Iris pigment epithelial cell (primary cell): ENCODE data around the gene DDX56.

ENCODE experiments used
- DNase-seq: peaks from one replicate; pipeline ENCODE4 v3.0.0-alpha.2; 2011; ENCODE audit warnings: low read depth

DDX56 gene

GRCh38 chr7:44595934-44596635, 22.4 kb upstream of the DDX56 start:
- peak; percentile 51 for DNase-seq

GRCh38 chr7:44590910-44591309, 17.2 kb upstream of the DDX56 start:
- no peak for DNase-seq

- DNase-seq = peak; percentile 68
Observed at GRCh38 chr7:44587843-44588711, 14.4 kb upstream of the DDX56 start.

GRCh38 chr7:44583146-44583865, 9.6 kb upstream of the DDX56 start:
- no peak for DNase-seq

- peak; percentile 97 for DNase-seq
Observed at GRCh38 chr7:44581879-44582603, 8.3 kb upstream of the DDX56 start, which contains the start of gene TMED4. Gene TMED4 (minus strand): TSS chr7:44582231. CDS start chr7:44582206, 25 bp downstream.

GRCh38 chr7:44580945-44581878, 7.5 kb upstream of the DDX56 start:
- peak; percentile 23 for DNase-seq

- no peak for DNase-seq
Observed at GRCh38 chr7:44576228-44576627, 2.5 kb upstream of the DDX56 start.

- DNase-seq = no peak
Observed at GRCh38 chr7:44575054-44575453, 1.3 kb upstream of the DDX56 start.

- peak; percentile 6 for DNase-seq
Observed at GRCh38 chr7:44574287-44574872, 672 bp upstream of the DDX56 start.

- no peak for DNase-seq
Observed at GRCh38 chr7:44572771-44573170, 937 bp downstream of the DDX56 start.

- no peak for DNase-seq
Observed at GRCh38 chr7:44569959-44570358, 3.7 kb downstream of the DDX56 start.

- no peak for DNase-seq
Observed at GRCh38 chr7:44568771-44569560, 4.7 kb downstream of the DDX56 start.

- no peak for DNase-seq
Observed at GRCh38 chr7:44567884-44568283, 5.8 kb downstream of the DDX56 start.

- no peak for DNase-seq
Observed at GRCh38 chr7:44566680-44567079, 7.0 kb downstream of the DDX56 start.

GRCh38 chr7:44565795-44566559, 7.7 kb downstream of the DDX56 start:
- no peak for DNase-seq

GRCh38 chr7:44565097-44565794, 8.5 kb downstream of the DDX56 start:
- DNase-seq = peak; percentile 61

GRCh38 chr7:44564606-44565005, 9.1 kb downstream of the DDX56 start:
- DNase-seq = no peak

- DNase-seq = no peak
Observed at GRCh38 chr7:44563171-44563679, 10.5 kb downstream of the DDX56 start.
